Liver (tissue), 9 donors: ENCODE measurements around the gene TTYH1. TPM values are rescaled to one million over a fixed set of nuclear protein-coding genes. Genes with fewer than 3 reads are reported as not detected.

Experiments used
- DNase-seq: peaks from one replicate; pipeline ENCODE4 v3.0.0-alpha.2; 2017; ENCODE audit warnings: low spot score
- H3K27ac ChIP-seq, 2 donors: one replicate each; pipeline ENCODE4 v1.7.0; 2013; ENCODE audit warnings: inconsistent platforms in 2 of 2, low read length in 2 of 2, control low read depth in 1 of 2, low read depth in 1 of 2, mild to moderate bottlenecking in 1 of 2
- H3K27me3 ChIP-seq, 4 donors: one replicate each; pipeline versions ENCODE4 v1.6.1 to v1.7.0; 2013; ENCODE audit warnings: low read length in 3 of 4, inconsistent platforms in 1 of 4, mild to moderate bottlenecking in 1 of 4, moderate library complexity in 1 of 4; ENCODE audit not compliant: control insufficient read depth in 4 of 4, insufficient read depth in 4 of 4
- H3K36me3 ChIP-seq, 4 donors: one replicate each; pipeline versions ENCODE4 v1.6.1 to v1.7.0; 2013; ENCODE audit warnings: low read length in 3 of 4, mild to moderate bottlenecking in 3 of 4, low read depth in 1 of 4, moderate library complexity in 1 of 4; ENCODE audit not compliant: control insufficient read depth in 4 of 4, insufficient read depth in 3 of 4
- H3K4me1 ChIP-seq, 4 donors: one replicate each; pipeline versions ENCODE4 v1.6.1 to v1.7.0; 2013; ENCODE audit warnings: low read length in 3 of 4, mild to moderate bottlenecking in 3 of 4, moderate library complexity in 1 of 4; ENCODE audit not compliant: control insufficient read depth in 4 of 4, insufficient read depth in 4 of 4
- H3K4me3 ChIP-seq, 3 donors: one replicate each; pipeline versions ENCODE4 v1.6.1 to v1.7.0; 2013; ENCODE audit warnings: low read length in 3 of 3, control low read depth in 1 of 3, low read depth in 1 of 3, mild to moderate bottlenecking in 1 of 3
- H3K9ac ChIP-seq, 2 donors: one replicate each; pipeline ENCODE4 v1.7.0; 2013; ENCODE audit warnings: low read length in 2 of 2, mild to moderate bottlenecking in 2 of 2, moderate library complexity in 2 of 2, control low read depth in 1 of 2, low read depth in 1 of 2
- H3K9me3 ChIP-seq, 4 donors: one replicate each; pipeline versions ENCODE4 v1.6.1 to v1.7.0; 2013; ENCODE audit warnings: low read length in 3 of 4; ENCODE audit not compliant: control insufficient read depth in 4 of 4
- CTCF ChIP-seq: fragments of 150-350 bp; IDR thresholded peaks from 2 replicates; pipeline ENCODE4 v1.5.1; 2017; ENCODE audit warnings: improper control_type of control experiment, low read depth, low read length; ENCODE audit not compliant: missing input control
- EGR1 ChIP-seq, 2 donors: IDR thresholded peaks; 2 replicates each; pipeline ENCODE4 v1.6.1; 2016 to 2018; ENCODE audit warnings: antibody characterized with exemption in 2 of 2, low read depth in 2 of 2
- FOXA1 ChIP-seq: IDR thresholded peaks from 2 replicates; pipeline ENCODE4 v1.6.1; 2016; ENCODE audit warnings: antibody characterized with exemption
- FOXA2 ChIP-seq: IDR thresholded peaks from 2 replicates; pipeline ENCODE4 v1.6.1; 2016; ENCODE audit warnings: antibody characterized with exemption
- GABPA ChIP-seq, 2 donors: IDR thresholded peaks in 1 of 2; conservative IDR thresholded peaks in 1 of 2; 2 replicates each; pipeline ENCODE4 v1.6.1; 2016; ENCODE audit warnings: antibody characterized with exemption in 2 of 2, mild to moderate bottlenecking in 1 of 2, moderate library complexity in 1 of 2
- HNF4A ChIP-seq, 2 donors: conservative IDR thresholded peaks; 2 replicates each; pipeline ENCODE4 v1.6.1; 2016; ENCODE audit warnings: antibody characterized with exemption in 2 of 2, mild to moderate bottlenecking in 2 of 2
- HNF4G ChIP-seq: IDR thresholded peaks from 2 replicates; pipeline ENCODE4 v1.6.1; 2016; ENCODE audit warnings: antibody characterized with exemption
- JUND ChIP-seq, 2 donors: IDR thresholded peaks; 2 replicates each; pipeline ENCODE4 v1.6.1; 2016; ENCODE audit warnings: antibody characterized with exemption in 2 of 2
- NR2F2 ChIP-seq: IDR thresholded peaks from 2 replicates; pipeline ENCODE4 v1.6.1; 2016; ENCODE audit warnings: antibody characterized with exemption
- RAD21 ChIP-seq, 2 donors: IDR thresholded peaks; 2 replicates each; pipeline ENCODE4 v1.6.1; 2016; ENCODE audit warnings: antibody characterized with exemption in 2 of 2, mild to moderate bottlenecking in 2 of 2
- REST ChIP-seq: IDR thresholded peaks from 2 replicates; pipeline ENCODE4 v1.6.1; 2016; ENCODE audit warnings: antibody characterized with exemption, mild to moderate bottlenecking
- RXRA ChIP-seq, 2 donors: IDR thresholded peaks; 2 replicates each; pipeline ENCODE4 v1.6.1; 2017 to 2018; ENCODE audit warnings: antibody characterized with exemption in 2 of 2, mild to moderate bottlenecking in 1 of 2
- SP1 ChIP-seq: IDR thresholded peaks from 2 replicates; pipeline ENCODE4 v1.6.1; 2018; ENCODE audit warnings: antibody characterized with exemption, mild to moderate bottlenecking
- TAF1 ChIP-seq: conservative IDR thresholded peaks from 2 replicates; pipeline ENCODE4 v1.6.1; 2016; ENCODE audit warnings: antibody characterized with exemption, mild to moderate bottlenecking
- YY1 ChIP-seq: IDR thresholded peaks from 2 replicates; pipeline ENCODE4 v1.6.1; 2016; ENCODE audit warnings: antibody characterized with exemption, mild to moderate bottlenecking
- WGBS: extraction: QIAGEN DNeasy Blood & Tissue Kit; methylation state at CpG from one replicate; pipeline ENCODE4 v1.1.7; 2013; 5-methylcytosine and 5-hydroxymethylcytosine counted together
- polyA plus RNA-seq, 2 donors: library from polyadenylated mRNA; stranded (reverse) in 1 of 2; unstranded in 1 of 2; fragments of 200-250 nt in 1 of 2; fragments of >200 nt in 1 of 2; fragmentation: Nextera tagmentation in 1 of 2; extraction: Ambion mirVana in 1 of 2; gene quantifications; one replicate each; pipeline versions ENCODE4 v1.2.1 to v1.2.3, GENCODE V29; 2013 to 2015
- total RNA-seq, 2 donors: library from RNA; depleted of rRNA; stranded (reverse); fragments of >200 nt; gene quantifications; one replicate each; pipeline ENCODE4 v1.2.3, GENCODE V29; 2014
- TF ChIP-seq, protein P1 (sequence below): IDR thresholded peaks from 2 replicates; pipeline ENCODE4 v1.6.1; 2016; ENCODE audit warnings: antibody characterized with exemption
- TF ChIP-seq, protein P2 (sequence below): IDR thresholded peaks from 2 replicates; pipeline ENCODE4 v1.6.1; 2016; ENCODE audit warnings: antibody characterized with exemption
- TF ChIP-seq, protein P3 (sequence below): IDR thresholded peaks from 2 replicates; pipeline ENCODE4 v1.6.1; 2016; ENCODE audit warnings: antibody characterized with exemption
- donor health status: healthy.
- donor health status: healthy.
- donor health status: healthy.
- donor health status: healthy.
- donor health status: healthy.

Gene TTYH1
- total and polyA plus RNA-seq, 4 donors = 0.28 to 1.1 (median 0.61) TPM

DNA sequence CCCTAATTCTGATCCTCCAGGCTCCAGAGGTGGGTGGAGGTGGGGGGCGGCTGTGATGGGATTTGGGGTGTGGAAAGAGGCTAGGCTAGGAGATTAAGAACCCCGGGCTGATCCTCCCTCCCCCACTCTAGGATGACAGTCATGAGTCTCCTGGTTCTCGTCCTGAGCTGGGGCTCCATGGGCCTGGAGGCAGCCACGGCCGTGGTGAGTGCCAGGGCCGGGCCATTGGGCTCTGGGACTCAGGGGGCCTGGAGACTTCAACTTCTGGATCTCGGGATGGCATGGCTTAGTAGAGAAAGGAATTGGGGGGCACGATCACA is 13.9 kb downstream of the TTYH1 start:
- Histone ChIP-seq H3K4me1 (peaks cover 2 to 7% (median 7%) of the 10 kb centered on the region in 4 donors), H3K27me3 (peaks cover 0 to 5% (median 2%) of the 10 kb centered on the region in 4 donors), H3K36me3 (no peaks in the 10 kb centered on the region), H3K4me3 (no peak overlapping the region), H3K9ac (no peak overlapping the region), H3K9me3 (no peaks in the 10 kb centered on the region), H3K27ac (no peak overlapping the region)
- no peak for DNase-seq
- 57% methylated on average over 8 of the region's 8 CpGs for WGBS
- no peak for TF ChIP-seq REST
- TF ChIP-seq JUND (IDR thresholded peaks at IDR 0.05) = no peak
- TF ChIP-seq NR2F2 = no peak
- TF ChIP-seq, protein P1, sequence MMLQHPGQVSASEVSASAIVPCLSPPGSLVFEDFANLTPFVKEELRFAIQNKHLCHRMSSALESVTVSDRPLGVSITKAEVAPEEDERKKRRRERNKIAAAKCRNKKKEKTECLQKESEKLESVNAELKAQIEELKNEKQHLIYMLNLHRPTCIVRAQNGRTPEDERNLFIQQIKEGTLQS = no peak
- TF ChIP-seq HNF4A (conservative IDR thresholded peaks at IDR 0.05) = no peak
- TF ChIP-seq TAF1 = no peak
- TF ChIP-seq, protein P2, sequence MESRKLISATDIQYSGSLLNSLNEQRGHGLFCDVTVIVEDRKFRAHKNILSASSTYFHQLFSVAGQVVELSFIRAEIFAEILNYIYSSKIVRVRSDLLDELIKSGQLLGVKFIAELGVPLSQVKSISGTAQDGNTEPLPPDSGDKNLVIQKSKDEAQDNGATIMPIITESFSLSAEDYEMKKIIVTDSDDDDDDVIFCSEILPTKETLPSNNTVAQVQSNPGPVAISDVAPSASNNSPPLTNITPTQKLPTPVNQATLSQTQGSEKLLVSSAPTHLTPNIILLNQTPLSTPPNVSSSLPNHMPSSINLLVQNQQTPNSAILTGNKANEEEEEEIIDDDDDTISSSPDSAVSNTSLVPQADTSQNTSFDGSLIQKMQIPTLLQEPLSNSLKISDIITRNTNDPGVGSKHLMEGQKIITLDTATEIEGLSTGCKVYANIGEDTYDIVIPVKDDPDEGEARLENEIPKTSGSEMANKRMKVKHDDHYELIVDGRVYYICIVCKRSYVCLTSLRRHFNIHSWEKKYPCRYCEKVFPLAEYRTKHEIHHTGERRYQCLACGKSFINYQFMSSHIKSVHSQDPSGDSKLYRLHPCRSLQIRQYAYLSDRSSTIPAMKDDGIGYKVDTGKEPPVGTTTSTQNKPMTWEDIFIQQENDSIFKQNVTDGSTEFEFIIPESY = no peak
- no peak for TF ChIP-seq CTCF
- TF ChIP-seq FOXA2 = no peak
- no peak for TF ChIP-seq RXRA (IDR thresholded peaks at IDR 0.05)
- no peak for TF ChIP-seq SP1
- no peak for TF ChIP-seq GABPA (IDR thresholded peaks at IDR 0.05 in 1 of 2, conservative IDR thresholded peaks at IDR 0.05 in 1 of 2)
- TF ChIP-seq RAD21 (IDR thresholded peaks at IDR 0.05) = no peak
- TF ChIP-seq YY1 = no peak
- no peak for TF ChIP-seq HNF4G
- TF ChIP-seq, protein P3, sequence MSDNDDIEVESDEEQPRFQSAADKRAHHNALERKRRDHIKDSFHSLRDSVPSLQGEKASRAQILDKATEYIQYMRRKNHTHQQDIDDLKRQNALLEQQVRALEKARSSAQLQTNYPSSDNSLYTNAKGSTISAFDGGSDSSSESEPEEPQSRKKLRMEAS = no peak
- TF ChIP-seq EGR1 (IDR thresholded peaks at IDR 0.05; ENCODE audit: low read depth in 2 of 2) = no peak
- TF ChIP-seq FOXA1 = no peak
